SK-N-MC (cell line): ENCODE data around the gene F2RL1.

Experiments used
- EZH2 ChIP-seq: fragments of 200-600 bp; sonication (generic); IDR thresholded peaks from one replicate; pipeline ENCODE4 v1.6.1; 2017; ENCODE audit warnings: antibody characterized with exemption
- FOXP2 ChIP-seq: optimal IDR thresholded peaks from 2 replicates; pipeline ENCODE3; 2011; ENCODE audit warnings: mild to moderate bottlenecking, moderate library complexity; ENCODE audit not compliant: insufficient read depth; ENCODE audit errors: extremely low read length, control extremely low read depth
- POLR2AphosphoS5 ChIP-seq: IDR thresholded peaks from 2 replicates; pipeline ENCODE4 v1.6.1; 2012; ENCODE audit warnings: mild to moderate bottlenecking, low read depth, low read length, borderline replicate concordance

- TF ChIP-seq EZH2, result no peak
- no peak for TF ChIP-seq POLR2AphosphoS5
- TF ChIP-seq FOXP2, result no peak
These were observed 33.9 kb downstream of the F2RL1 start for GRCh38 chr5:76852772-76853171.
